Stomach (tissue), 4 donors: Measurements from ENCODE around the gene SLC12A7.

Experiments
- EP300 ChIP-seq: sonication (generic); formaldehyde crosslinking; IDR thresholded peaks from one replicate; pipeline ENCODE4 v1.6.1; 2017; ENCODE audit warnings: antibody characterized with exemption
- POLR2A ChIP-seq, 4 donors: fragments of 450-650 bp; IDR thresholded peaks; one replicate each; pipeline ENCODE4 v1.6.1; 2016; ENCODE audit warnings: antibody characterized with exemption in 4 of 4, control low read depth in 2 of 4, mild to moderate bottlenecking in 1 of 4, moderate library complexity in 1 of 4
- POLR2AphosphoS5 ChIP-seq, 3 donors: sonication (generic); formaldehyde crosslinking; IDR thresholded peaks; one replicate each; pipeline ENCODE4 v1.6.1; 2016; ENCODE audit warnings: antibody characterized with exemption in 3 of 3
- TF ChIP-seq, protein P1 (sequence below), 7 experiments: fragments of 450-650 bp in 4 of 7; fragments of 200-600 bp in 3 of 7; sonication (generic) in 3 of 7; IDR thresholded peaks; one replicate each; pipeline ENCODE4 v1.5.1; 2016 to 2019; ENCODE audit warnings: antibody characterized with exemption in 7 of 7, control low read depth in 2 of 7, mild to moderate bottlenecking in 1 of 7

DNA sequence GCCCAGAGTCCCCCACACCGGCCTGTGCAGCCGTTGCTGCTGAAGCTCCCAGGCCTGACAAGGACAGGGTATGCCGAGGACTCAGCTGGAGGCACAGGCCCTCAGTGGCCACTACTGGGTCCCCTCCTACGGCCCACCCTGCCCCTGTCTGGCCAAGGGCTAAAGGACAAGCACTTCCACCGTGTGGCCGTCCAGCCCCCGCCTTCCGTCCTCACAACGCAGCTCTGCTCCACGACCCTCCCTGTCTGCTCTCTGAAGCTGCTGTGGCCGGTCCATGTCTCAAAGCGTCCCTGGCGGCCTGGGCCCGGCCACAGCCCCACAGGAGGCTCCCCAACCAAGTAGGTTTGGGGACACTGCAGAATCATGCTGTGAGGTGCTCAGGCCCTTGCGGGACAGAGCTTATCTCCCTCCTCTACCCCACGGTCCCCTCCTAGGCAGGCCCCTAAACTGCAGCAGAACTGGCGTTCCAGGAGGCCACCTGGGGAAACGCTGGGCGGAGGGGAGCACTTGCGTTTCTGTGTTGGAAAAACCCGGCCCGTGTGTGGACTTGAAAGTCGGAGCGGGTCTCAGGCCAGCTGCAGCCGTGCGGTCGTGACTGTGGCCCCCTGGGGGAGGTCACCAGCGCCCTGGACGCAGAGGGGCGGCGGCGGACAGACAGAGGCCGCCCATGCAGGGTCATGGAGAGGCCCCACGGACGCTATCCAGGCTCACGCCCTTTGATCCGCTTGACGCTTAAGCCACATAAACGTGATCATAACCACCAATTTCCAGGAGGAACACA is 57.7 kb downstream of the SLC12A7 start:
- TF ChIP-seq, protein P1, sequence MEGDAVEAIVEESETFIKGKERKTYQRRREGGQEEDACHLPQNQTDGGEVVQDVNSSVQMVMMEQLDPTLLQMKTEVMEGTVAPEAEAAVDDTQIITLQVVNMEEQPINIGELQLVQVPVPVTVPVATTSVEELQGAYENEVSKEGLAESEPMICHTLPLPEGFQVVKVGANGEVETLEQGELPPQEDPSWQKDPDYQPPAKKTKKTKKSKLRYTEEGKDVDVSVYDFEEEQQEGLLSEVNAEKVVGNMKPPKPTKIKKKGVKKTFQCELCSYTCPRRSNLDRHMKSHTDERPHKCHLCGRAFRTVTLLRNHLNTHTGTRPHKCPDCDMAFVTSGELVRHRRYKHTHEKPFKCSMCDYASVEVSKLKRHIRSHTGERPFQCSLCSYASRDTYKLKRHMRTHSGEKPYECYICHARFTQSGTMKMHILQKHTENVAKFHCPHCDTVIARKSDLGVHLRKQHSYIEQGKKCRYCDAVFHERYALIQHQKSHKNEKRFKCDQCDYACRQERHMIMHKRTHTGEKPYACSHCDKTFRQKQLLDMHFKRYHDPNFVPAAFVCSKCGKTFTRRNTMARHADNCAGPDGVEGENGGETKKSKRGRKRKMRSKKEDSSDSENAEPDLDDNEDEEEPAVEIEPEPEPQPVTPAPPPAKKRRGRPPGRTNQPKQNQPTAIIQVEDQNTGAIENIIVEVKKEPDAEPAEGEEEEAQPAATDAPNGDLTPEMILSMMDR (IDR thresholded peaks at IDR 0.05), result no peak
- TF ChIP-seq POLR2AphosphoS5 (IDR thresholded peaks at IDR 0.05), result no peak
- TF ChIP-seq POLR2A (IDR thresholded peaks at IDR 0.05), result no peak
- TF ChIP-seq EP300, result no peak
